Prostate gland (tissue), 2 donors: ENCODE results near the gene CBS.
"Not testable (repeated sequence)": the region's sequence is repeated elsewhere in the genome, so short reads cannot be mapped to it uniquely, and the experiment has no call there.

ENCODE experiments used
- POLR2A ChIP-seq: fragments of 450-650 bp; IDR thresholded peaks from one replicate; pipeline ENCODE4 v1.6.1; 2016; ENCODE audit warnings: antibody characterized with exemption, mild to moderate bottlenecking
- TF ChIP-seq, protein P1 (sequence below), 4 experiments: fragments of 200-600 bp in 2 of 4; fragments of 450-650 bp in 2 of 4; sonication (generic) in 2 of 4; IDR thresholded peaks; 1 replicate in 3 of 4; 2 replicates in 1 of 4; pipeline ENCODE4 v1.5.1; 2016 to 2019; ENCODE audit warnings: antibody characterized with exemption in 4 of 4, mild to moderate bottlenecking in 2 of 4, moderate library complexity in 2 of 4

DNA sequence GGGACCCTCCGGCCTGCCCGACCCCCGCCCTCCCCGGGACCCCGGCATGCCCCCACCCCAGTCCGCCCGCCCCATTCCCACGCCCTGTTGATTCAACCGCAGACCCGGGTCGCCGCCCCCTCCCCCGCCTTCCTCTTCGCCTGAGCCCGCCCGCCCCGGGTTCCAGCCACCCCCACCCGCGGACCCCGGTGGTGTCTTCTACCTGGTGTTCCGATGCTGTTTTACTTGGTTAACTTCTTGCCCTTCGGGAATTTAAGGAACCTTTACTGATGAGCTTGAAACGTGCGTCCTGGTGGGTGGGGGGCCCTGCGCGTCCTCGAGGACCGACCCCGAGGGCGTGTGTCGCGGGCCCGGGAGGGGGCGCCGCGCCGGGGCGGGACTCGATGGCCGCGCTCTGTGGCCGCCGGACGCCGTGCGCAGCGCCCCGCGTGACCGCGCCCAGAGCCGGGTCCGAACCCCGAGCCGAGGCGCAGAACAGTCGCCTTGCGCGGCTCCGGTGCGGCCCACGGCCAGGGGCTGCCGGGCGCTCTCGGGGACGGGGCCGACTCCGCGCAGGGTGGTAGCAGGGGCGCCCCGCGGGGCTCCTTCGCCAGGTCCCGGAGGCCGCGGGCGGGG lies 495 bp upstream of the CBS start:
- not testable (repeated sequence) for TF ChIP-seq POLR2A
- TF ChIP-seq, protein P1, sequence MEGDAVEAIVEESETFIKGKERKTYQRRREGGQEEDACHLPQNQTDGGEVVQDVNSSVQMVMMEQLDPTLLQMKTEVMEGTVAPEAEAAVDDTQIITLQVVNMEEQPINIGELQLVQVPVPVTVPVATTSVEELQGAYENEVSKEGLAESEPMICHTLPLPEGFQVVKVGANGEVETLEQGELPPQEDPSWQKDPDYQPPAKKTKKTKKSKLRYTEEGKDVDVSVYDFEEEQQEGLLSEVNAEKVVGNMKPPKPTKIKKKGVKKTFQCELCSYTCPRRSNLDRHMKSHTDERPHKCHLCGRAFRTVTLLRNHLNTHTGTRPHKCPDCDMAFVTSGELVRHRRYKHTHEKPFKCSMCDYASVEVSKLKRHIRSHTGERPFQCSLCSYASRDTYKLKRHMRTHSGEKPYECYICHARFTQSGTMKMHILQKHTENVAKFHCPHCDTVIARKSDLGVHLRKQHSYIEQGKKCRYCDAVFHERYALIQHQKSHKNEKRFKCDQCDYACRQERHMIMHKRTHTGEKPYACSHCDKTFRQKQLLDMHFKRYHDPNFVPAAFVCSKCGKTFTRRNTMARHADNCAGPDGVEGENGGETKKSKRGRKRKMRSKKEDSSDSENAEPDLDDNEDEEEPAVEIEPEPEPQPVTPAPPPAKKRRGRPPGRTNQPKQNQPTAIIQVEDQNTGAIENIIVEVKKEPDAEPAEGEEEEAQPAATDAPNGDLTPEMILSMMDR (IDR thresholded peaks at IDR 0.05): not testable (repeated sequence)
